ENCODE data around the gene DST.

DST gene

GRCh38 chr6:56416247-56416646 is 226.4 kb downstream of the DST start:
- no peak for DNase-seq
- Histone ChIP-seq H3K4me3 (ENCODE audit: low read depth, low read length) (no peak overlapping the region), H3K4me1 (peaks cover 4% of the 10 kb centered on the region; the same call in 1 of the 2 replicates), H3K36me3 (no peaks in the 10 kb centered on the region), H3K27me3 (no peaks in the 10 kb centered on the region), H3K9me3 (no peaks in the 10 kb centered on the region)
- no peak for TF ChIP-seq CTCF (IDR thresholded peaks at IDR 0.05; ENCODE audit: low read depth, low read length)

GRCh38 chr6:56408976-56409375 is 233.7 kb downstream of the DST start:
- no peak overlapping the region for H3K4me3 ChIP-seq (ENCODE audit: low read depth, low read length)
- no peaks in the 10 kb centered on the region for H3K4me1 ChIP-seq
- TF ChIP-seq CTCF (IDR thresholded peaks at IDR 0.05; ENCODE audit: low read depth, low read length): no peak
- no peaks in the 10 kb centered on the region for H3K27me3 ChIP-seq
- no peaks in the 10 kb centered on the region for H3K9me3 ChIP-seq
- no peak for DNase-seq
- no peaks in the 10 kb centered on the region for H3K36me3 ChIP-seq
